ENCODE data around the gene TP53TG3C. TPM values are rescaled to one million over a fixed set of nuclear protein-coding genes. Genes with fewer than 3 reads are reported as not detected.
"Not testable (repeated sequence)": the region's sequence is repeated elsewhere in the genome, so short reads cannot be mapped to it uniquely, and the experiment has no call there.

The TP53TG3C gene
- total RNA-seq (2014; rRNA removed; shearing (Covaris generic)), result not detected in 2 replicates

DNA sequence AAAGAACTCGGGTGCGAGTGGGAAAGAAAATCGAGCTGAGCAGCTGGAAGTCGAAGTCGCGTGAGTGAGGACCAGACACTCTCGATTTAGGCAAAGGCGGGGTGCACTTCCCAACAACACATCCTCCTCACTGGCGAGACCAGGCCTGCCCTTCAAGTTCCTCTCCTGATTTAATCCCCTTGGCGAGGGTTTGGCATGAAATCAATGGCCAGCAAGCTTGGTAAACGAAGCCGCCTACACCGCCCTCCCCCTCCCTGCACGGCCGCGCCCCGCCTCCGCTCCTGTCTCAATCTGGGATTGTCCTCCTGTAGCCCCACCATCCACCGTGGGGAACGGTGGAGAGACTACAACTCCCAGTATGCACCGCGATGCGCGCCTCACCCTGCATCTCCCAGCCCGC lies at the start of gene TP53TG3C:
TSS of gene TP53TG3C (plus strand) at position 301 of the 400 bp plus-strand sequence. CDS start at position 369, 68 bp downstream.
- H3K9me3 ChIP-seq (replicated peaks); H3K27ac ChIP-seq; H3K27me3 ChIP-seq; DNase-seq; H3K36me3 ChIP-seq; H3K4me3 ChIP-seq; H3K4me1 ChIP-seq: not testable (repeated sequence)

Other genes with a start within 250 kb of the TP53TG3C start
- not detected in 2 replicates for gene TP53TG3E, start 110.1 kb downstream of the TP53TG3C start, total RNA-seq (2014; rRNA removed; shearing (Covaris generic))
- not detected in 2 replicates for gene TP53TG3B, start 166.6 kb downstream of the TP53TG3C start, total RNA-seq (2014; rRNA removed; shearing (Covaris generic))